Mammary epithelial cell (primary cell): ENCODE measurements around the gene WDR83.

Experiments
- EZH2 ChIP-seq: IDR thresholded peaks from 2 replicates; pipeline ENCODE4 v1.6.1; 2012; ENCODE audit warnings: low read length, inconsistent platforms, borderline replicate concordance
- TF ChIP-seq, protein P1 (sequence below), 2 donors: IDR thresholded peaks in 1 of 2; conservative IDR thresholded peaks in 1 of 2; 2 replicates each; pipeline ENCODE4 v1.5.1; 2011 to 2012; ENCODE audit warnings: inconsistent platforms in 2 of 2, low read length in 2 of 2, mild to moderate bottlenecking in 2 of 2, control low read depth in 1 of 2, low read depth in 1 of 2; ENCODE audit not compliant: insufficient read depth in 1 of 2; ENCODE audit errors: extremely low read depth in 1 of 2

DNA sequence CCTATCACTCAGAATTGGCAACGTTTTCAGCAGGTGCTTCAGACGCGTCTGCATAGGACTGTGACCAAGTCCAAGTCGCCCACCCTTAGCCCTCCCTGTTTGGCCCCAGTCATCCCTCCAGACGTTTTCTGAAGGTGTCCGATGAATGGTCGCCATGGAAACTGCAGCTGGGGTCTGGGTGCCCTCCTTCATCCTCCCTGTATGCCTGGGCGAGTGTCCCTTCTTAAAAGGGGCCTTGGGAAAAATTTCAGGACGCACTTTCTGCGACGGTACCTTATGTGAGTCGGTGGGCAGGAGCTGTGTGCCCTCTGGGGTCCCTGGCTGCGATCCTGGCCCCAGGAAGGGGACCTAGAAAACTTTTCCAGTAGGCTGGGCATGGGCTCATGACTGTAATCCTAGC lies 25.2 kb upstream of the WDR83 start:
- TF ChIP-seq, protein P1, sequence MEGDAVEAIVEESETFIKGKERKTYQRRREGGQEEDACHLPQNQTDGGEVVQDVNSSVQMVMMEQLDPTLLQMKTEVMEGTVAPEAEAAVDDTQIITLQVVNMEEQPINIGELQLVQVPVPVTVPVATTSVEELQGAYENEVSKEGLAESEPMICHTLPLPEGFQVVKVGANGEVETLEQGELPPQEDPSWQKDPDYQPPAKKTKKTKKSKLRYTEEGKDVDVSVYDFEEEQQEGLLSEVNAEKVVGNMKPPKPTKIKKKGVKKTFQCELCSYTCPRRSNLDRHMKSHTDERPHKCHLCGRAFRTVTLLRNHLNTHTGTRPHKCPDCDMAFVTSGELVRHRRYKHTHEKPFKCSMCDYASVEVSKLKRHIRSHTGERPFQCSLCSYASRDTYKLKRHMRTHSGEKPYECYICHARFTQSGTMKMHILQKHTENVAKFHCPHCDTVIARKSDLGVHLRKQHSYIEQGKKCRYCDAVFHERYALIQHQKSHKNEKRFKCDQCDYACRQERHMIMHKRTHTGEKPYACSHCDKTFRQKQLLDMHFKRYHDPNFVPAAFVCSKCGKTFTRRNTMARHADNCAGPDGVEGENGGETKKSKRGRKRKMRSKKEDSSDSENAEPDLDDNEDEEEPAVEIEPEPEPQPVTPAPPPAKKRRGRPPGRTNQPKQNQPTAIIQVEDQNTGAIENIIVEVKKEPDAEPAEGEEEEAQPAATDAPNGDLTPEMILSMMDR (conservative IDR thresholded peaks at IDR 0.05 in 1 of 2, IDR thresholded peaks at IDR 0.05 in 1 of 2; ENCODE audit: extremely low read depth in 1 of 2, insufficient read depth in 1 of 2, low read depth in 1 of 2, low read length in 2 of 2): no peak
- no peak for TF ChIP-seq EZH2
